Breast epithelium (tissue), 4 donors: ENCODE data around the gene FSIP1. TPM values are rescaled to one million over a fixed set of nuclear protein-coding genes. Genes with fewer than 3 reads are reported as not detected.

Experiments
- DNase-seq, 2 donors: peaks; one replicate each; pipeline ENCODE4 v3.0.0-alpha.2; 2019; ENCODE audit warnings: low spot score in 2 of 2
- H3K27ac ChIP-seq, 2 donors: fragments of 200-600 bp; sonication (generic) in 1 of 2; one replicate each; pipeline ENCODE4 v1.5.1; 2016 to 2019; ENCODE audit warnings: mild to moderate bottlenecking in 1 of 2
- H3K27me3 ChIP-seq, 2 donors: fragments of 200-600 bp; sonication (generic) in 1 of 2; one replicate each; pipeline versions ENCODE4 v1.5.1 to v1.6.0; 2017 to 2019; ENCODE audit warnings: control low read depth in 1 of 2, mild to moderate bottlenecking in 1 of 2
- H3K36me3 ChIP-seq: fragments of 200-600 bp; one replicate; pipeline ENCODE4 v1.5.1; 2019
- H3K4me1 ChIP-seq, 2 donors: fragments of 200-600 bp; sonication (generic); one replicate each; pipeline ENCODE4 v1.5.1; 2016 to 2019; ENCODE audit warnings: control low read depth in 1 of 2
- H3K4me3 ChIP-seq, 3 donors: fragments of 200-600 bp; sonication (generic); 1 replicate in 2 of 3; 2 replicates in 1 of 3; pipeline ENCODE4 v1.5.1; 2016 to 2019; ENCODE audit warnings: mild to moderate bottlenecking in 3 of 3, moderate library complexity in 2 of 3
- H3K9me3 ChIP-seq, 2 donors: fragments of 200-600 bp; sonication (generic) in 1 of 2; one replicate each; pipeline ENCODE4 v1.5.1; 2016 to 2019; ENCODE audit warnings: control low read depth in 1 of 2
- POLR2A ChIP-seq: fragments of 450-650 bp; IDR thresholded peaks from one replicate; pipeline ENCODE4 v1.6.1; 2016; ENCODE audit warnings: antibody characterized with exemption, mild to moderate bottlenecking, moderate library complexity
- POLR2AphosphoS5 ChIP-seq, 3 donors: sonication (generic); formaldehyde crosslinking; IDR thresholded peaks; one replicate each; pipeline ENCODE4 v1.6.1; 2017; ENCODE audit warnings: antibody characterized with exemption in 3 of 3
- intact Hi-C: fragments of 100-400 bp; cut with DNase I; formaldehyde crosslinking; loops from one replicate; pipeline ENCODE4 v1.15.1; 2023; ENCODE audit warnings: low total_unique reads
- total RNA-seq, 3 donors: library from RNA; depleted of rRNA; stranded (reverse); fragments of >200 nt; gene quantifications; one replicate each; pipeline ENCODE4 v1.1.0, GENCODE V29; 2016
- TF ChIP-seq, protein P1 (sequence below), 3 donors: fragments of 450-650 bp; IDR thresholded peaks; one replicate each; pipeline ENCODE4 v1.5.1; 2016 to 2017; ENCODE audit warnings: antibody characterized with exemption in 3 of 3, mild to moderate bottlenecking in 3 of 3, moderate library complexity in 3 of 3

Gene FSIP1
- total RNA-seq, 3 donors from 2014 or later: 0.32 to 23.3 (median 16.2) TPM

DNA sequence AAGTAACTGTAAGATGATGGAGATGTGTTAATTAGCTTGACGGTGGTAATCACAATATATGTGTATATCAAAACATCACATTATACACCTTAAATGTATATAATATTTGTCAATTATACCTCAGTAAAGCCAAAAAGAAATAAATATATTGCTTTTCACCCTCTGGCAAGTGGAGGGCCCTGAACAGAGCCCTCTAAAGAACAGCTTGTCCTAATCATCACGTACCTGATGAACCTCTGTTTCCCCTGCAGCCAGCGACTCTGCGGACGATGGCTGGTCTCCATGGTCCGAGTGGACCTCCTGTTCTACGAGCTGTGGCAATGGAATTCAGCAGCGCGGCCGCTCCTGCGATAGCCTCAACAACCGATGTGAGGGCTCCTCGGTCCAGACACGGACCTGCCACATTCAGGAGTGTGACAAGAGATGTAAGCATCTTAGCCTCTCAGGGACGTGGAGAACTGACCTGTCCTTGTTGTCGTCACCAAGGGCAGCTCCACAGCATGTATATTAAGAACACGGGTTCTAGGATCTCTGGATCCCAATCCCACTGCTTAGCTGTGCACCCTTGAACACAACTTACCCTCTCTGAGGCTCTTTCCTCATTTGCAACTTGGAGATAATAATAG lies 195.4 kb downstream of the FSIP1 start:
- Histone ChIP-seq H3K4me3 (peak overlapping the region in 1 of 3 donors; percentile 88), H3K27ac (peak overlapping the region in 1 of 2 donors; percentile 57), H3K9me3 (no peaks in the 10 kb centered on the region), H3K4me1 (peaks cover 8 to 9% of the 10 kb centered on the region in 2 donors), H3K27me3 (no peaks in the 10 kb centered on the region), H3K36me3 (peaks cover 4% of the 10 kb centered on the region)
- TF ChIP-seq POLR2AphosphoS5 (IDR thresholded peaks at IDR 0.05) (peak in 1 of 3 donors; percentile 32), POLR2A (no peak)
- TF ChIP-seq, protein P1, sequence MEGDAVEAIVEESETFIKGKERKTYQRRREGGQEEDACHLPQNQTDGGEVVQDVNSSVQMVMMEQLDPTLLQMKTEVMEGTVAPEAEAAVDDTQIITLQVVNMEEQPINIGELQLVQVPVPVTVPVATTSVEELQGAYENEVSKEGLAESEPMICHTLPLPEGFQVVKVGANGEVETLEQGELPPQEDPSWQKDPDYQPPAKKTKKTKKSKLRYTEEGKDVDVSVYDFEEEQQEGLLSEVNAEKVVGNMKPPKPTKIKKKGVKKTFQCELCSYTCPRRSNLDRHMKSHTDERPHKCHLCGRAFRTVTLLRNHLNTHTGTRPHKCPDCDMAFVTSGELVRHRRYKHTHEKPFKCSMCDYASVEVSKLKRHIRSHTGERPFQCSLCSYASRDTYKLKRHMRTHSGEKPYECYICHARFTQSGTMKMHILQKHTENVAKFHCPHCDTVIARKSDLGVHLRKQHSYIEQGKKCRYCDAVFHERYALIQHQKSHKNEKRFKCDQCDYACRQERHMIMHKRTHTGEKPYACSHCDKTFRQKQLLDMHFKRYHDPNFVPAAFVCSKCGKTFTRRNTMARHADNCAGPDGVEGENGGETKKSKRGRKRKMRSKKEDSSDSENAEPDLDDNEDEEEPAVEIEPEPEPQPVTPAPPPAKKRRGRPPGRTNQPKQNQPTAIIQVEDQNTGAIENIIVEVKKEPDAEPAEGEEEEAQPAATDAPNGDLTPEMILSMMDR (IDR thresholded peaks at IDR 0.05): no peak
- DNase-seq: no peak
- intact Hi-C loops: no loop called here

DNA sequence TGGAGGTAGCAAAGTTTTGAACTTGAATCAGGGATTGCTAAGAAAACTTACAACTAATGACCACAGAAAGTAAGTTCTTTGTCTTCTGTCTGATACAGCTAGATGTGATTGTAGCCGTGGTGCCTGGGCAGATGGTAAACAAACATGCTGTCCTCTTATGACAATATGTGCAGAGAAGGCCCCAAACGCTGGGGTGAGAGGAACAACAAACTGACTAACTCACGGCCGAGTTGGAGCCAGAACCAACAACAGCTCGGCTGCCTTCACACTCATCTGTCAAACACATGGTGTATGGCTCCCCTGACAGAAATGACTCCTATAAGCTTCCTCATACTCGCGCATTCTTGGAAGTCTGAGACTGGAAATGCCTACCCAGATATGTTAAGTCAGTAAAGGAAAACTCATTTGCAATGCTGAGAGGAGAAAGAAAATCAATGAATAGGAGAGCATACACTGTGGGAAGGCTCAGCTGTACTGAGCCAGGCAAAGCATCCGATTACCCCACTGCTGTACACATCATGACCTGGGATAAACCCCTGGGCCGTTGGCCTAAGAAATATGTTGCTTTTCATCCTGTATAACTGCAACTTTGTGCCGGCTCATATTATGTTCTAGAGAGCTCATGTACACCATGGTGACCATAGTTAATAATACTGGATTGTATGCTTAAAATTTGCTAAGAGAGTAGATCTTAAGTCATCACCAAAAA lies 196.1 kb downstream of the FSIP1 start:
- Histone ChIP-seq H3K4me3 (peak overlapping the region in 1 of 3 donors; percentile 88), H3K27ac (peak overlapping the region in 1 of 2 donors; percentile 57), H3K27me3 (no peaks in the 10 kb centered on the region), H3K9me3 (no peaks in the 10 kb centered on the region), H3K4me1 (peaks cover 9% of the 10 kb centered on the region in 2 donors), H3K36me3 (peaks cover 4% of the 10 kb centered on the region)
- intact Hi-C loops: no loop called here
- no peak for DNase-seq
- TF ChIP-seq, protein P1 (IDR thresholded peaks at IDR 0.05): no peak
- no peak for TF ChIP-seq POLR2A
- no peak for TF ChIP-seq POLR2AphosphoS5 (IDR thresholded peaks at IDR 0.05)

DNA sequence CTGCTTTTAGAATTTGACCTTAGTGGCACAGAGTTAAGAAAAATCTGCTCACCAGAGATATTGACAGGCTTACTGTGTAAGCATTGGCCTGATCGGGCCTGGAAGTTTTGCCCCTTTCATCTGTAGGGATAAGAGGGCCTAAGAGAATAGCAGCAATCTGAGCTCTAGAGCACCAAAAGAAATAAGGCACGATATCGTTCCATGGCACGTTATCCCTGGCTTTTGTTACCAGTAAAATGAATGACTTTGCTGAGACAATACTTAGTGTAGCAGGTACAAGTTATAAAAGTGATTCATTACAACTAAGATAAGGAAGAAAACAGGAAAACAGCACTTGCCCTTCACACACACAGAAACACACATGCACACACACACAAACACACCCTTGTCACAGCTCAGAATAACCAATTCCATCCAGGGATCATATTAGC lies 196.8 kb downstream of the FSIP1 start:
- TF ChIP-seq POLR2AphosphoS5 (IDR thresholded peaks at IDR 0.05) (no peak), POLR2A (no peak)
- TF ChIP-seq, protein P1 (IDR thresholded peaks at IDR 0.05): no peak
- Histone ChIP-seq H3K36me3 (peaks cover 4% of the 10 kb centered on the region), H3K4me1 (peaks cover 9% of the 10 kb centered on the region in 2 donors), H3K9me3 (no peaks in the 10 kb centered on the region), H3K27me3 (no peaks in the 10 kb centered on the region), H3K4me3 (peak overlapping the region in 2 of 3 donors; percentile 71 to 88), H3K27ac (peak overlapping the region in 1 of 2 donors; percentile 57)
- no peak for DNase-seq
- intact Hi-C loops: no loop called here

DNA sequence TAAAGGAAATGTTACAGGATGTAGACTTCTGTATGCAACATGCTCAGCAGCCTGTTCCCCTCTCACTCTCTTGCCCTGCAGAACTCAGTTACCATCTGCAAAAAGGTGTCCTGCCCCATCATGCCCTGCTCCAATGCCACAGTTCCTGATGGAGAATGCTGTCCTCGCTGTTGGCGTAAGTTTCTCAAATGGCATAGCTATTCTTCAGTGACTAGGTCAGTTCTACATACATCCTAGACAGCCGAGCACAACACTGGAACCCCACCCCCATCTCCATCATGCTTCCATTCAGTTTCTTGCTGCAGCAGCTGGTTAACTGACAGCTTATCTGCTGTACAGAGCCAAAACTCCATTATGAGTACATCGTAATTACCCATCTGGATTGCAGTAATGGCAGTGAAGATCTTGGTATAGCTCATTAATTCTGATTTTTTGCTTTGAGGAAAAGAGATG lies 197.2 kb downstream of the FSIP1 start:
- TF ChIP-seq, protein P1 (IDR thresholded peaks at IDR 0.05): no peak
- TF ChIP-seq POLR2AphosphoS5 (IDR thresholded peaks at IDR 0.05) (no peak), POLR2A (no peak)
- Histone ChIP-seq H3K9me3 (no peaks in the 10 kb centered on the region), H3K27ac (no peak overlapping the region), H3K4me1 (peaks cover 9% of the 10 kb centered on the region in 2 donors), H3K27me3 (no peaks in the 10 kb centered on the region), H3K4me3 (peak overlapping the region in 2 of 3 donors; percentile 71 to 88), H3K36me3 (peaks cover 4% of the 10 kb centered on the region)
- no peak for DNase-seq
- intact Hi-C loops: no loop called here
